WTC11 (cell line): ENCODE data around the gene MIA3.

Experiments
- CTCF ChIP-seq: fragments of 200-600 bp; IDR thresholded peaks from 2 replicates; pipeline ENCODE4 v1.8.0; 2022; ENCODE audit warnings: antibody characterized with exemption
- MAX ChIP-seq: sonication (generic); formaldehyde crosslinking; IDR thresholded peaks from 2 replicates; pipeline ENCODE4 v1.8.0; 2022; ENCODE audit warnings: mild to moderate bottlenecking, missing genetic modification reagents
- TEAD4 ChIP-seq: sonication (generic); formaldehyde crosslinking; IDR thresholded peaks from 2 replicates; pipeline ENCODE4 v1.8.0; 2022; ENCODE audit warnings: mild to moderate bottlenecking, missing genetic modification reagents
- ZMAT4 ChIP-seq: fragments of 250-450 bp; sonication (Bioruptor Pico); IDR thresholded peaks from 2 replicates; pipeline ENCODE4 v1.9.0; 2021; ENCODE audit warnings: mild to moderate bottlenecking

- TF ChIP-seq TEAD4 (CRISPR knock-in tag): no peak
- TF ChIP-seq CTCF: no peak
- TF ChIP-seq MAX (CRISPR knock-in tag): no peak
- no peak for TF ChIP-seq ZMAT4
Measured at GRCh38 chr1:222588135-222588534, 29.8 kb upstream of the MIA3 start.
